NCI-H1694 (cell line): ENCODE measurements around the gene PSMA7.
A peak's percentile ranks its signal among the peaks of the same experiment; 100 is the strongest.

Experiments
- DNase-seq: peaks from one replicate; lab custom pipeline; 2025; lab: John Stamatoyannopoulos, UW

PSMA7 gene

DNA sequence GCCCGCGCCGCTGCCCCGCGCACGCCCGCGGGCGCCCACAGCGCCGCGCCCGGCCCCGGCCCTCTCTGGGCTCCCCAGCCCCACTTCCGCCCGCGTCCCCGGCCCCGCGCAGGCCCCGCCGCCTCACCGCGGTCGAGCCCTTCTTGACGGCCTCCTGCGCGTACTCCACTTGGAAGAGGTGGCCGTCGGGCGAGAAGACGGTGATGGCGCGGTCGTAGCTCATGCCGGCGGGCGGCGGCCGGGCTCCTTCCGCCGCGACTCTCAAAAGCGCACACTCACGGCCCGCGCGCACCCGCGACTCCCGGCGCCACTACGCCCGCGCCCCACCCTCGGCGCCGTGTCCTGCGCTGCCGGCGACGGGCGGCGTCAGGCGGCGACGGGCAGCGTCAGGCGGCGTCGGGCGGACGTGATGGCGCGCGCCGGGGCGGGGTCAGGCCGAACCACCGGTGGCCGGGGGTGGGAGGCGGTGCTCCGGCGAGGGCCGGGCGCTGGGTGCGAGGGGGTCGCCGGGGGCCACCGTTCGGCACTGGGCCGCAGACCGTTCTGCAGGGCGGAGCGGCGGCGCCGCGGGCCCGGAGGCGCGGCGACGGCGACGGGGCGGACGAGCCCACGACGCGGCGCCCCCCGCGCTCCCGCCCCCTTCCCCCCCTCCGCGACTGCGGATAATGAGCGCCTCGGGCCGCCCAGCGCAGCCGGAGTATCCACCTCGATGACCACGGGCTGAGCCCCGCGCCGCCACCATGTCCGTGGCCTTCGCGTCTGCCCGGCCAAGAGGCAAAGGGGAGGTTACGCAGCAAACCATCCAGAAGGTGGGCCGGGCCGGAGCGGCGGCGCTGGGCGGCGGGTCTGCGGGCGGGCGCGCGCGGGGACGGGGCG lies at the start of gene PSMA7, which contains the start of gene SS18L1:
Gene PSMA7 (minus strand): TSS at position 314 of the 876 bp plus-strand sequence. CDS start 91 bp downstream, at position 223.
Gene SS18L1 (plus strand): TSS at position 689 of the 876 bp plus-strand sequence. CDS start 52 bp downstream, at position 741.
- peak; percentile 22 for DNase-seq

DNA sequence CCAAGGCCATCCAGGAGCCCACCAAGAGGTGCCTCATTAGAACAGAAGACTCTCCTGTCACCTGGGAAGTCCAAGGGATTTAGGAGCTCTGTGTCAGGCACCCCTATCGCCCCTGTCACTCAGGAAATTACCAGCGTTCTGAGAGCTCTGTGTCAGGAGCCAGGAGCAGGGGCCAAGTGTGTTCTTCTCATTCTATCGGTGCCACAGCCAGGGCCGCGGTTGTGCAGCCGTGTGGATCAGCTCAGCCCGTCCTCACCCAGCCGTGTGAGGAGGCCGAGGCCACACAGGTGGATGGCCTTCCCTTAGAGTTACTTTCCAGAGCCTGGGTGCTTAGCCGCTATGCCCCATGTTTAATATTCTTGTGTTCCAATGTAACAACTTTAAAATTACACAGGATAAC lies 49.4 kb upstream of the PSMA7 start:
- DNase-seq, result no peak

- no peak for DNase-seq
These were observed 48.8 kb upstream of the PSMA7 start for GRCh38 chr20:62191781-62192559.

DNA sequence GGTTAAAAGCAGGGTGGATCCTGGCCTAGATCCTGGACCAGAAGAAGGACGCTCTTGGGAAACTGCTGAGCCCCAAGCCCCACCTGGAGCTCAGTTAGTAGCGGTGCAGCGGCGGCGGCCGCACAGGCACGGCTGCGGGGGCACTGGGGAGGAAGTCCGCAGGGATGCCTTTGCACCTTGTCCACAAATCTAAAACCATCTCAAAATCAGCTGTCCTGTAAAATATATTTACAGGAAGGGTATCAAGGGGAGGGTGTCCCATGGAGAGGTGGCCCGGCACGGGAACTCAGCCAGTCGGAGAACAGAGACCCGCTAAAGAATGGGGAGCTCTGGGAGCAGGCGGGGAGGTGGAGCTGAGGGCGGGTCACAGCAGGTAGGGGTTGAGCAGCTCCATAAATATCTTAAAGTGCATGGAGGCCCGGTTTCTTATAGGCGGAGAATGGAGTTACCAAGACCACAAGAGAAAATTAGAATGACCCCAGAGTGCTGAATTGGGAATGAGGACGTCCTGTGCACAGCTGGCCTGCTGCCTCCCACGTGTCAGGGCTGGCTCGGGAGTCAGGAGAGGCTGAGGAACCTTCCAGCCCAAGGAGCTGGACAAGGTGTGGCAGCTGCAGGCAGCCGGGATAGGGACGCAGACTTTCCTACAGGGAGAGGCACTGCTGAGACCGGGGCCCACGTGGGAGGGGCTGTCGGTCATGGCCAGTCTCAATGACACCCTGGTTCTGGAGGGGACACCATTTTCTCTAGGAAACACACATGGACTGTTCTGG lies 47.6 kb upstream of the PSMA7 start:
- no peak for DNase-seq

DNA sequence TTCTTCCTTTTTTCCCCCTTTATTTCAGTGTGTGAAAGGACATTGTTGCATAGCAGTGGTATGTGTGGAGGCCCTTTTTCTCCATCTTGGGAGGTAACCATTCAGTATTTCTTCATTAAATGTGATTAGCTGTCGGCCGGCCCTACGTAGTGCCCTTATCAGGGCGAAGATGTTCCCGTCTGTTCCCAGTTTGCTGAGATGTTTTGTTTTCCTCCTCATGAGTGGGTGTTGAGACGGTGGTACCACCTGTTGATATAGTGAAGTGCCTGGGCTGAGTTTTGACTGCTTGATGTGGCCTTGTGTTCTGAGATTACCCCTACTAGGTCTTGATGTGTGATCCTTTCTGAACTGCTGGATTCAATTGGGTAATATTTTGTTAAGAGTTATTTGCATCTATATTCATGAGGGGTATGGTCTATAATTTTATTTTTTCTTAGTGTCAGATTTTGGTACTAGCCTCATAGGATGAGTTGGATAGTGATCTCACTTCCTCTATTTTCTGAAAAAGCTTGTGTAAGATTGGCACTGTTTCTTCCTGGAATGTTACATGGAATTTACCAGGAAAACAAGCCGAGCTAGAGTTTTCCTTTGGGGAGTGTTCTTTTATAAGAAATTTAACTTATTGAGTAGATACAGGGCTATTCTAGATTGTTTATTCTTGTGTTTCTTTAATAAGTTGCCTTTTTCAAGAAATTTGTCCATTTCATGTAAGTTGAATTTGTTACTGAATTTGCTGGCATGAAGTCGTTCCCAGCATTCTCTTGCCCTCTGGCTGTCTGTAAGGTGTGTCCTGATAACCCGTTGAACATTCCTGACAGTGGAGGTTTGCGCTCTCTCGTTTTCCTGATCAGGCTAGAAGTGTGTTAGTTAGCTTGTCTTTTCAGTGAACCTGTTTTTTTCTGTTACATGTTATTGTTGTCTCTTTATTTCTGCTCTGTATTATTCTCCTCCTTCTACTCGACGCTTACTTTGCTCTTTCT lies 44.0 kb upstream of the PSMA7 start:
- DNase-seq, result no peak

DNA sequence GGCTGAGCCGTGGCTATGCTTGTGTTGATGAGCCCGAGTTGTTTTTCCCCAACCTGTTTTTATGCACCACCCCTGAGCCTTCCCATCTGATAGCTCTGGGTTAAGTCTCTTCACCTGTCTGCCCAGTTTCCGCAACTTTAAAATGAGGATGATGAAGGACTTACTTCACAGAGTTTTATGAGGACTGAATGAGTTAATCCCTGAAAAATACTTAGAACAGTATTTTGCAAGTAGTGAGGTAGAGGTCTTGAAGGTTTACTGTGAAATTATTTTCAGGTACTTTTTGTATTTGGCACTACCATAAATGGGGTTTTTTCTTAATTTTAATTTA lies 42.9 kb upstream of the PSMA7 start:
- no peak for DNase-seq

DNA sequence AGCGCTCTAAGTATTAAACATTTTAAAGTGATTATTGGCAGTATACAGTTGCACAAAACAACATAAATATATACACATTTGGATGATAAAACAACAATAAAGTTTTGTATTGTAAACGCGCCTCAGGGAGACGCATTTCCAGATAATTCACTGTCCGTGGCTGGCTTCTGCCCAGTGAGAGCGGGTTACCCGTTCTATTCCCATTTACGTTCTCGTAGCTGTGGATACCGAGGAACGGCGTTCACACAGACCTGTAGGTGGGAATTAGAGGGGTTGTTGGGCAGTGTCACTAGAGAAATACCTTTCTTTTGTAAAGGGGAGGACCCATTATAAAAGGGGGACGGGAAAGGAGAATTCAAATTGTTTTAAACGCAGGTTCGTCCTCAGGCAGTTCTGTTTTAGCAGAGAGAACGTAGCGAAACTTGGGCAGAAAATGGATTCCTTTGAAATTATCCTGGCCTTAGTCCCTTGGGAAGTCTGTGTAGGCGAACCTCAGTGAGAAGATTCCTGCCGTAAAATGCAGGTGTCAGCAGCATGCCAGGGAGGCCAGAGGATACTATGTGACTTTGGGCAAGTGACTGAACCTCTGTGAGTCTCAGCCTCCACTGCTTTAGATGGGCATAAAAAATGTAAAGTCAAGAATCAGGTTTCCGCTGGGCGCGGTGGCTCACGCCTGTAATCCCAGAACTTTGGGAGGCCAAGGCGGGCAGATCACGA lies 40.4 kb upstream of the PSMA7 start:
- DNase-seq, result no peak

- peak; percentile 82 for DNase-seq
These were observed 39.6 kb upstream of the PSMA7 start, which contains the start of gene MTG2 for GRCh38 chr20:62182469-62183425. Gene MTG2, plus strand, starts transcription at chr20:62183028. Its CDS starts 10,393 bp downstream, at chr20:62193421.

GRCh38 chr20:62181808-62182207 lies 38.6 kb upstream of the PSMA7 start:
- no peak for DNase-seq

DNA sequence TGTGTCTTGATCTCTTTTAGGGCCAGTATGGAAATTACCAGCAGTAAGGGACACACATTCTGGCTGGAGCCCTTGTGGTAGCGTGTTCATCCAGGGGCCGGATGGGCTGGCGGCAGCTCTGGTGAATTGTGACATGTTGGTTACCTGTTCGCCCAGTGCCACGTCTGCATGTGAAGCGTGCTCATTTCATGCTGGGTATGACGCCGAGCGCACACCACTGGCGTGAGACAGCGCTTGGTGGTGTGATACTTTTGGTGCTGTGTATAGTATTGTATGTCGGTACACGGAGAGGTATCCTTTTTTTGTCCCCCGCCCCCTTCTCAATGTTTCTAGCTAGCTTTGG lies 35.9 kb upstream of the PSMA7 start:
- no peak for DNase-seq

DNA sequence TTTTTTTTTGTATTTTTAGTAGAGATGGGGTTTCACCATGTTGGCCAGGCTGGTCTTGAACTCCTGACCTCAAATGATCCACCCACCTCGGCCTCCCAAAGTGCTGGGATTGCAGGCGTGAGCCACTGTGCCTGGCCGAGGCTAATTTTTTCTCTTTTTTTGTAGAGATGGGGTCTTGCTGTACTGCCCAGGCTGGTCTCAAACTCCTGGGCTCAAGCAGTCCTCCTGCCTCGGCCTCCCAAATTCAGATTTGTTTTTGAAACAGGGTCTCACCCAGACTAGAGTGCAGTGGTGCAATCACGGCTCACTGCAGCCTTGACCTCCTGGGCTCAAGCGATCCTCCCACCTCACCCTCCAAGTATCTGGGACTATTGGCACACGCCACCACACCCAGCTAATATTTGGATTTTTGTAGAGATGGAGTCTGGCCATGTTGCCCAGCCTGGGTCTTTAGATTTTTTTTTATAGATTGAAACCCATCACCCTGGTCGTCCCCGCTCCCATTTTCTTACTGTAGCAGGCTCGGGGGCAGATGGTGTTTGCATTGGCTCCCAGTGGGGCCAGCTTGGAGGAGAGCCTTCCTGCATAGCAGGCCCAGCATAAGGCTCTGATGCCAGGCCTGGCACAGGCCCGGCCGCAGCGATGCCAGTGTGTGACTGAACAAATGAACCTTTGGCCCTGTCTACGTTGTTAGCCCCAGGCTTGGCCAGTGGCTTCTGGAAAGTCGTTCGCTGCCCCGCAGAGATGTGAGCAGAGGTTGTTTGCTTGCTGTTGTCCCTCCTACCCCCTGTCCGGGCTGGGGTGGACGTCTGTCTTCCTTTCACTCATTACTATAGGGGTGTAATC lies 35.3 kb upstream of the PSMA7 start:
- DNase-seq, result peak; percentile 13

GRCh38 chr20:62177307-62177706 lies 34.1 kb upstream of the PSMA7 start:
- no peak for DNase-seq

- no peak for DNase-seq
These were observed 33.7 kb upstream of the PSMA7 start for GRCh38 chr20:62176866-62177265.

GRCh38 chr20:62175711-62176110 lies 32.5 kb upstream of the PSMA7 start:
- DNase-seq, result no peak

DNA sequence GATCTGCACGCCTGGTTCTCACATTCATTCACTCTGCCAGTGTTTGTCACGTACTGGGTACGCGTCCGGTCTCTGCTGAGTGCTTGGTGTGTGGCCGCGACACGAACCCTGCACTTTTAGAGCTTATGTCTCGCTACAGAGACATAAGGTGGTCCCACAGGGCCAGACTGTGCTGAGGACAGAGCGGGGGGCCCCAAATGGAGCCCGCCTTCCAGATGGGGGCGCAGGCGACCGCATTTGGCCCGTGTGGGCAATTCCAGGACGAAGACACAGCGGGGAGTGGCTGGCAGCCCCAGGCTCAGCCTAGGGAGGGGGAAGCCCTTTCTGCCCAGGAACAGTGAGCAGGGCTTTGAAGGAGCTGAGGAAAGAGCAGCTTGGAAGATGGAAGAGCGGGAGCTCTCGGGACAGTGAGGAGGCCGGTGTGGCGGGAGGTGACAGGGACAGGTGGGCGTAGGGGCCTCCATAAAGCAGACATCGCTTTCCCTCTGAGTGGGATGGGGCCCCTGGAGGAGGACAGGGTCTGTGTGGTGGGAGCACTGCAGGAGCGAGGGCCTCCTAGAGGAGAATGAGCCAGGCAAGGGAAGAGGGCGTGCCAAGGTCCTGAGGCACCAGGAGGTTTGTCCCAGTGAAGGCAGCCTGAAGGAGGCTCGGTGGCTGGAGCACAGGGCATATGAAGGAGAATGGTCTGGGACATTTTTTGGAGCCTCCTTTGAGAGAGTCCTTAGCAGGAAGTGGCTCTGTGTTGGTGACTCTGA lies 31.9 kb upstream of the PSMA7 start:
- DNase-seq, result no peak

GRCh38 chr20:62174021-62174804 lies 31.0 kb upstream of the PSMA7 start:
- no peak for DNase-seq

DNA sequence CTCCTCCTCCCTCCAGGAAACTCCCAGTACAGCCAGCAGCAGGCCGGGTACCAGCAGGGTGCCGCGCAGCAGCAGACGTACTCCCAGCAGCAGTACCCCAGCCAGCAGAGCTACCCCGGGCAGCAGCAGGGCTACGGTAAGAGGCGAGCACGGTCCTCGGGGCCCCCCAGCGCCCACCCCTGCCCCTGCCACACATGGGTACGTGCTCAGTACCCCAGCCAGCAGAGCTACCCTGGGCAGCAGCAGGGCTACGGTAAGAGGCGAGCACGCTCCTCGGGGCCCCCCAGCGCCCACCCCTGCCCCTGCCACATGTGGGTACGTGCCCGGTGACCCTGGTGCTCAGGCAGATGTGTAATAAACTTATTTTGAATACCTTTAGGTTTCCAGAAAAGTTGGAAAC lies 29.5 kb upstream of the PSMA7 start:
- no peak for DNase-seq
